ENCODE measurements around the gene MYT1. TPM values are rescaled to one million over a fixed set of nuclear protein-coding genes. Genes with fewer than 3 reads are reported as not detected.
A peak's percentile ranks its signal among the peaks of the same experiment; 100 is the strongest.
"Not testable (repeated sequence)": the region's sequence is repeated elsewhere in the genome, so short reads cannot be mapped to it uniquely, and the experiment has no call there.

MYT1 gene
- total and polyA plus RNA-seq, 4 donors, result under 0.01 to 6.5 (median 0.08) TPM

- not testable (repeated sequence) for H3K36me3 ChIP-seq (ENCODE audit: control insufficient read depth in 4 of 4, insufficient read depth in 3 of 4, low read depth in 1 of 4, low read length in 3 of 4); H3K4me3 ChIP-seq (ENCODE audit: low read depth in 1 of 3, low read length in 3 of 3); H3K27ac ChIP-seq (ENCODE audit: low read depth in 1 of 2, low read length in 2 of 2); H3K9me3 ChIP-seq (ENCODE audit: control insufficient read depth in 4 of 4, low read length in 3 of 4); H3K4me1 ChIP-seq (ENCODE audit: control insufficient read depth in 4 of 4, insufficient read depth in 4 of 4, low read length in 3 of 4); H3K9ac ChIP-seq (ENCODE audit: low read depth in 1 of 2, low read length in 2 of 2); H3K27me3 ChIP-seq (ENCODE audit: control insufficient read depth in 4 of 4, insufficient read depth in 4 of 4, low read length in 3 of 4)
- DNase-seq (ENCODE audit: low spot score), result peak; percentile 80
- WGBS, result 78% methylated on average over 46 of the region's 46 CpGs
- TF ChIP-seq, protein P1, sequence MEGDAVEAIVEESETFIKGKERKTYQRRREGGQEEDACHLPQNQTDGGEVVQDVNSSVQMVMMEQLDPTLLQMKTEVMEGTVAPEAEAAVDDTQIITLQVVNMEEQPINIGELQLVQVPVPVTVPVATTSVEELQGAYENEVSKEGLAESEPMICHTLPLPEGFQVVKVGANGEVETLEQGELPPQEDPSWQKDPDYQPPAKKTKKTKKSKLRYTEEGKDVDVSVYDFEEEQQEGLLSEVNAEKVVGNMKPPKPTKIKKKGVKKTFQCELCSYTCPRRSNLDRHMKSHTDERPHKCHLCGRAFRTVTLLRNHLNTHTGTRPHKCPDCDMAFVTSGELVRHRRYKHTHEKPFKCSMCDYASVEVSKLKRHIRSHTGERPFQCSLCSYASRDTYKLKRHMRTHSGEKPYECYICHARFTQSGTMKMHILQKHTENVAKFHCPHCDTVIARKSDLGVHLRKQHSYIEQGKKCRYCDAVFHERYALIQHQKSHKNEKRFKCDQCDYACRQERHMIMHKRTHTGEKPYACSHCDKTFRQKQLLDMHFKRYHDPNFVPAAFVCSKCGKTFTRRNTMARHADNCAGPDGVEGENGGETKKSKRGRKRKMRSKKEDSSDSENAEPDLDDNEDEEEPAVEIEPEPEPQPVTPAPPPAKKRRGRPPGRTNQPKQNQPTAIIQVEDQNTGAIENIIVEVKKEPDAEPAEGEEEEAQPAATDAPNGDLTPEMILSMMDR (IDR thresholded peaks at IDR 0.05; ENCODE audit: low read depth, low read length, missing input control), result peak; percentile 59
- TF ChIP-seq RAD21 (IDR thresholded peaks at IDR 0.05), result peak in 1 of 2 donors; percentile 58
Observed at GRCh38 chr20:64285579-64286446, 121.6 kb downstream of the MYT1 start.

- TF ChIP-seq RXRA (IDR thresholded peaks at IDR 0.05) (peak in 1 of 2 donors; percentile 46), NR2F2 (IDR thresholded peaks at IDR 0.05) (peak; percentile 93), HNF4A (conservative IDR thresholded peaks at IDR 0.05) (peak in 1 of 2 donors; percentile 43)
- H3K9ac ChIP-seq (ENCODE audit: low read depth in 1 of 2, low read length in 2 of 2); H3K4me3 ChIP-seq (ENCODE audit: low read depth in 1 of 3, low read length in 3 of 3); H3K27ac ChIP-seq (ENCODE audit: low read depth in 1 of 2, low read length in 2 of 2); H3K36me3 ChIP-seq (ENCODE audit: control insufficient read depth in 4 of 4, insufficient read depth in 3 of 4, low read depth in 1 of 4, low read length in 3 of 4); H3K9me3 ChIP-seq (ENCODE audit: control insufficient read depth in 4 of 4, low read length in 3 of 4); DNase-seq (ENCODE audit: low spot score); H3K27me3 ChIP-seq (ENCODE audit: control insufficient read depth in 4 of 4, insufficient read depth in 4 of 4, low read length in 3 of 4); H3K4me1 ChIP-seq (ENCODE audit: control insufficient read depth in 4 of 4, insufficient read depth in 4 of 4, low read length in 3 of 4): not testable (repeated sequence)
- WGBS, result 90% methylated on average over 30 of the region's 30 CpGs
Observed at GRCh38 chr20:64286447-64287263, 122.4 kb downstream of the MYT1 start.

DNA sequence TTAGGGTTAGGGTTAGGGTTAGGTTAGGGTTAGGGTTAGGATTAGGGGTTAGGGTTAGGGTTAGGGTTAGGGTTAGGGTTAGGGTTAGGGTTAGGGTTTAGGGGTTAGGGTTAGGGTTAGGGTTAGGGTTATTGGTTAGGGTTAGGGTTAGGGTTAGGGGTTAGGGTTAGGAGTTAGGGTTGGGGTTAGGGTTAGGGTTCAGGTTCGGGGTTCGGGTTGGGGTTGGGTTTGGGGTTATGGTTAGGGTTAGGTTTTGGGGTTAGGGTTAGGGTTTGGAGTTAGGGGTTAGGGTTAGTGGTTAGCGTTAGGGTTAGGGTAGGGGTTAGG lies 123.0 kb downstream of the MYT1 start:
- H3K4me1 ChIP-seq (ENCODE audit: control insufficient read depth in 4 of 4, insufficient read depth in 4 of 4, low read length in 3 of 4); H3K9me3 ChIP-seq (ENCODE audit: control insufficient read depth in 4 of 4, low read length in 3 of 4); DNase-seq (ENCODE audit: low spot score); H3K9ac ChIP-seq (ENCODE audit: low read depth in 1 of 2, low read length in 2 of 2); H3K4me3 ChIP-seq (ENCODE audit: low read depth in 1 of 3, low read length in 3 of 3); H3K36me3 ChIP-seq (ENCODE audit: control insufficient read depth in 4 of 4, insufficient read depth in 3 of 4, low read depth in 1 of 4, low read length in 3 of 4); H3K27ac ChIP-seq (ENCODE audit: low read depth in 1 of 2, low read length in 2 of 2); H3K27me3 ChIP-seq (ENCODE audit: control insufficient read depth in 4 of 4, insufficient read depth in 4 of 4, low read length in 3 of 4): not testable (repeated sequence)
- 98% methylated on average over 3 of the region's 3 CpGs for WGBS

Small RNA genes within 50 kb of the gene (small RNA-seq; reads per million reads assigned to genes)
- not detected for gene AL137028.2

Other genes with a start within 250 kb of the MYT1 start
- gene UCKL1, start 208.0 kb upstream of the MYT1 start, total RNA-seq, result 10 to 100 TPM; 16.4 to 20.4 TPM
- 10 to 100 TPM; 16.4 to 20.1 TPM for gene UCKL1, start 208.0 kb upstream of the MYT1 start, polyA plus RNA-seq
- 10 to 100 TPM in 1 of 2 donors, 1 to 10 TPM in 1; 9.2 to 11.8 TPM for gene ZNF512B, start 194.5 kb upstream of the MYT1 start, total RNA-seq
- gene ZNF512B, start 194.5 kb upstream of the MYT1 start, polyA plus RNA-seq, result 10 to 100 TPM in 1 of 2 donors, 1 to 10 TPM in 1; 1.8 to 10.4 TPM
- gene SAMD10, start 184.8 kb upstream of the MYT1 start, total RNA-seq, result 1 to 10 TPM; 1.4 to 2.8 TPM
- gene SAMD10, start 184.8 kb upstream of the MYT1 start, polyA plus RNA-seq, result 1 to 10 TPM in 1 of 2 donors, under 1 TPM in 1; 0.74 to 3.4 TPM
- gene PRPF6, start 183.3 kb upstream of the MYT1 start, total RNA-seq, result 10 to 100 TPM; 24.2 to 24.9 TPM
- 10 to 100 TPM; 16.3 to 22.0 TPM for gene PRPF6, start 183.3 kb upstream of the MYT1 start, polyA plus RNA-seq
- under 1 TPM; 0.14 to 0.59 TPM for gene C20orf204, start 128.3 kb upstream of the MYT1 start, total RNA-seq
- under 1 TPM; 0.07 to 0.10 TPM for gene C20orf204, start 128.3 kb upstream of the MYT1 start, polyA plus RNA-seq
- gene SOX18, start 114.8 kb upstream of the MYT1 start, total RNA-seq, result 1 to 10 TPM; 2.1 to 3.1 TPM
- gene SOX18, start 114.8 kb upstream of the MYT1 start, polyA plus RNA-seq, result 1 to 10 TPM; 1.1 to 5.8 TPM
- gene TCEA2, start 101.3 kb upstream of the MYT1 start, total RNA-seq, result 1 to 10 TPM; 4.6 to 6.4 TPM
- 10 to 100 TPM; 17.2 to 22.6 TPM for gene TCEA2, start 101.3 kb upstream of the MYT1 start, polyA plus RNA-seq
- 10 to 100 TPM in 1 of 2 donors, 1 to 10 TPM in 1; 6.7 to 12.9 TPM for gene RGS19, start 84.9 kb upstream of the MYT1 start, total RNA-seq
- gene RGS19, start 84.9 kb upstream of the MYT1 start, polyA plus RNA-seq, result 1 to 10 TPM; 4.9 to 5.9 TPM
- gene OPRL1, start 84.4 kb upstream of the MYT1 start, total RNA-seq, result under 1 TPM; 0.42 to 0.79 TPM
- gene OPRL1, start 84.4 kb upstream of the MYT1 start, polyA plus RNA-seq, result under 1 TPM; 0.04 to 0.28 TPM
- gene LKAAEAR1, start 80.1 kb upstream of the MYT1 start, total RNA-seq, result not detected
- gene LKAAEAR1, start 80.1 kb upstream of the MYT1 start, polyA plus RNA-seq, result under 1 TPM in 1 of 2 donors, not detected in 1; 0.08 TPM
- gene NPBWR2, start 56.9 kb upstream of the MYT1 start, total RNA-seq, result not detected
- not detected for gene NPBWR2, start 56.9 kb upstream of the MYT1 start, polyA plus RNA-seq
- 10 to 100 TPM; 37.2 to 74.4 TPM for gene PCMTD2, start 91.3 kb downstream of the MYT1 start, total RNA-seq
- 10 to 100 TPM; 12.7 to 13.6 TPM for gene PCMTD2, start 91.3 kb downstream of the MYT1 start, polyA plus RNA-seq